Adrenal gland (tissue), 5 donors: ENCODE data around the gene SLC22A13.

Source experiments
- CTCF ChIP-seq, 6 experiments: fragments of 450-650 bp in 4 of 6; fragments of 200-600 bp in 2 of 6; sonication (generic) in 1 of 6; IDR thresholded peaks; 1 replicate in 5 of 6; 2 replicates in 1 of 6; pipeline versions ENCODE4 v1.5.1 to v1.8.0; 2016 to 2021; ENCODE audit warnings: antibody characterized with exemption in 6 of 6, mild to moderate bottlenecking in 2 of 6, moderate library complexity in 1 of 6
- POLR2A ChIP-seq, 2 donors: fragments of 450-650 bp; IDR thresholded peaks; one replicate each; pipeline ENCODE4 v1.6.1; 2017; ENCODE audit warnings: antibody characterized with exemption in 2 of 2, mild to moderate bottlenecking in 2 of 2, moderate library complexity in 1 of 2
- donor health status: DM: no; HTN: no; CAD: no.

GRCh38 chr3:38276917-38277630 lies 11.5 kb downstream of the SLC22A13 start:
- TF ChIP-seq CTCF (IDR thresholded peaks at IDR 0.05) (no peak), POLR2A (IDR thresholded peaks at IDR 0.05) (no peak)
